Measurements from ENCODE around the gene SAMD8. TPM values are rescaled to one million over a fixed set of nuclear protein-coding genes. Genes with fewer than 3 reads are reported as not detected.
A peak's percentile ranks its signal among the peaks of the same experiment; 100 is the strongest.

The SAMD8 gene
- total RNA-seq, result 10 to 100 TPM; 12.1 to 26.6 (median 13.6) TPM
- long read RNA-seq, donor 1, full-length matches to known transcripts, result 3 of 14 reads
- long read RNA-seq, donor 1, partial matches to known transcripts, result 1 of 14 reads
- long read RNA-seq, donor 1, other reads (novel, unspliced or antisense), result 10 of 14 reads
- long read RNA-seq, donor 2, full-length matches to known transcripts, result 1 of 4 reads
- long read RNA-seq, donor 2, partial matches to known transcripts, result 2 of 4 reads
- long read RNA-seq, donor 2, other reads (novel, unspliced or antisense), result 1 of 4 reads

DNA sequence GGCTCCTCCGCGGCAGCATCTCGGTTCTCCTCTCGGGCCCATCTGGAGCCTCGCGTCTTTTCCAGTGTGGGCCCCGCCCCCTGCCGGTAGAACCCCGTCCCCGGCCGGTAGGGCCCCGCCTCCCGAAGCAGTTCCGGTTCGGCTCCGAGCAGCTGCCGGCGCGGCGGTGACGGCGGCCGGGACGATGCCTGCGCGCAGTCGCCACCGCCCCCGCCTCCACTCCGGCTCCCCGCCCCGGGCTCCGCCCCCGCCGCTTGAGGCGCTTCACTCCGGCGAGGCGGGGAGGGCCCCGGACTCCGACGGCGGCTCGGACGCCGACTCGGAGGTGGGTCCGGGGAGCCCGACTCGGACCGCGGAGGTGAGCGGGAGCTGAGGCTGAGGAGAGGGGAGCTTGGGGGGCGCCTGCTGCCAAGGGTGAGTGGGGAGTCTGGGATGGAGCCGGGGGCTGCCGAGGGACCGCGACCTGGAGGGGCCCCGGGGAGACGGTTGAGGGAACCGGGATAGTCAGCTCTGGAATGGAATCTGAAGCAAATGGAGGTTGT is at the start of gene SAMD8:
SAMD8 (plus strand) TSS at position 292 of the 542 bp plus-strand sequence. CDS start 38,873 bp downstream, outside the sequence.
- peak; percentile 96 to 99 (median 98) for DNase-seq
- intact Hi-C loops (cut with DNase I, micrococcal nuclease), result no loop called here
- TF ChIP-seq, protein P1, sequence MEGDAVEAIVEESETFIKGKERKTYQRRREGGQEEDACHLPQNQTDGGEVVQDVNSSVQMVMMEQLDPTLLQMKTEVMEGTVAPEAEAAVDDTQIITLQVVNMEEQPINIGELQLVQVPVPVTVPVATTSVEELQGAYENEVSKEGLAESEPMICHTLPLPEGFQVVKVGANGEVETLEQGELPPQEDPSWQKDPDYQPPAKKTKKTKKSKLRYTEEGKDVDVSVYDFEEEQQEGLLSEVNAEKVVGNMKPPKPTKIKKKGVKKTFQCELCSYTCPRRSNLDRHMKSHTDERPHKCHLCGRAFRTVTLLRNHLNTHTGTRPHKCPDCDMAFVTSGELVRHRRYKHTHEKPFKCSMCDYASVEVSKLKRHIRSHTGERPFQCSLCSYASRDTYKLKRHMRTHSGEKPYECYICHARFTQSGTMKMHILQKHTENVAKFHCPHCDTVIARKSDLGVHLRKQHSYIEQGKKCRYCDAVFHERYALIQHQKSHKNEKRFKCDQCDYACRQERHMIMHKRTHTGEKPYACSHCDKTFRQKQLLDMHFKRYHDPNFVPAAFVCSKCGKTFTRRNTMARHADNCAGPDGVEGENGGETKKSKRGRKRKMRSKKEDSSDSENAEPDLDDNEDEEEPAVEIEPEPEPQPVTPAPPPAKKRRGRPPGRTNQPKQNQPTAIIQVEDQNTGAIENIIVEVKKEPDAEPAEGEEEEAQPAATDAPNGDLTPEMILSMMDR (IDR thresholded peaks at IDR 0.05), result peak; percentile 57
- H3K4me1 ChIP-seq (ENCODE audit: low read depth), result peaks cover 10% of the 10 kb centered on the region
- ATAC-seq, result peak; percentile 94
- no peaks in the 10 kb centered on the region for H3K36me3 ChIP-seq (ENCODE audit: low read depth)
- no peaks in the 10 kb centered on the region for H3K9me3 ChIP-seq
- peak within 1 kb of the TSS; percentile 60 for H3K4me3 ChIP-seq

DNA sequence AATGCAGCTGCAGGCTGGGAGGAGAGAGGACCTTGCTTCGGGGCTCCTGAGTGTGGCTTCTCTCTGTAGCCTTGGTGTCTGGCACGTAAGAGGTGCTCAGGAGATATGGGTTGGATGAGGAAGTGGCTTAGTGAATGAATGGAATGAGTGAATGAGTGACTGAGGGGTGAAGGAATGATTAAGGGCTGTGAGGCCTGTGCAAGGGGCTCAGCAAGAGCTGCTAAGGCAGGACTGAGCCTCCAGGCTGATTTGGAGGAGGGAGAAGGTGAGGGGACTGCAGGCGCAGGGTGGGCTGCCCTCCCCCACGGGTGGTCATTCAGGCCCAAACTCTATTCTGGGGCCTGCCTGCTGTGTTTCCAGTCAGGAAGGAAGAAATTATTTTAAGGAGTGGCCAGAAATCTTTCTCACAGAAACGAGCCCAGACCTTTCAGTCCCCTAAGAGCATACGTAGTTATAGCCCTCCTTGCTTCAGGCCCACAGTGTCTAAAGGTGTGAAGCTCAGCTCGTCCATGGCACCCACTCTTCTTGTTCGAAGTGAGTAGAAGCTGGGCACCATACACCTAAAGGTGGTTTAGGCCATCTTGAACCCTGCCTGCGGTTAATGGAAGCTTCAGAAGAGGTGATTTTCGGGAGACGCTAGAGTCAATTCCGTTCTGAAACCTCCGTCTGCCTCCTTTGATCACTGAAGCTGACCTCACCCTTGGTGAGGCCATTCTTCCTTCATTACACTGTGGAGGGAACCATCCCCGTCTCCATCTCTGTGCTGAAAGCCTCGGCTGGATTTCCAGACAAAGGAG is 49.5 kb upstream of the SAMD8 start:
- H3K4me3 ChIP-seq, result no peak overlapping the region
- TF ChIP-seq, protein P1 (IDR thresholded peaks at IDR 0.05), result no peak
- no peaks in the 10 kb centered on the region for H3K36me3 ChIP-seq (ENCODE audit: low read depth)
- ATAC-seq (peak; percentile 16), DNase-seq (no peak)
- no peaks in the 10 kb centered on the region for H3K9me3 ChIP-seq
- intact Hi-C loops (cut with DNase I, micrococcal nuclease), result no loop called here
- H3K4me1 ChIP-seq (ENCODE audit: low read depth), result no peaks in the 10 kb centered on the region

DNA sequence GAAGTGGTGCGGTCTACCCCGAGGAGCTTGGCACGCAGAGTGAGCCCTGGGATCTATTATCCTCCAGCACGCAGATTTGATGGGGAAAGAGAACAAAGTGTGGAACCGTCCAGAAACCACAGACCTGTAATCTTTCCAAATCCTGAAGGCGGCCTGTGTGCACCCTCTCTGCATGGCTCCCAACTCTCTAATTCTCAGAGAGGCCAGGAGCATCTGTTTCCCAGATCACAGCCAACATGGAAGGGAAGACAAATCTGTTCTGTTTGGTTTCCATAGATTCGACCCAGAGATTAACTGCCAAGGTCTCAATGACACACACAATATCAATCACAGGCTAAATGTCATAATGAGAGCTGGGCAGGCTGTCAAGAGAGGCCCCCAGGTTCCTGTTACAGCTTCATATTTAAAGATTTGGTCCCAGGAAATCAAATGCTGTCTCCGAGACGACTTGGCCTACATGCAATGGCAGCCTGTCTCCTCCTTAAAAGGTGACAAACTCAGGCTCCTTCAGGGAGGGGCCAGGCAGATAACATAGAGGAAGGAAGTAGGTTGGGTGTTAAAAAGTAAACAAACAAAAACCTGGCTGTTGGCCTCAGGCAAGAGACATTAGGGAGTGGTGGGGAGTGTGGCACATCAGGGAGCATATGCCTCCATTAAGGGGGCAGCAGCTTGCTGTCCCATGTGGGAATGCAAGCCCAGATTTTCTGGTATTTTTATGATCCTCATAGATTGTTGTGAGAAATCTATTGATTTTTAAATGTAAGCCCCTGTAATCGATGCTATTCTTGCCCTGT is 48.8 kb upstream of the SAMD8 start:
- H3K9me3 ChIP-seq, result no peaks in the 10 kb centered on the region
- DNase-seq, result no peak
- TF ChIP-seq, protein P1 (IDR thresholded peaks at IDR 0.05), result no peak
- H3K36me3 ChIP-seq (ENCODE audit: low read depth), result no peaks in the 10 kb centered on the region
- peak; percentile 31 for ATAC-seq
- intact Hi-C loops (cut with DNase I, micrococcal nuclease), result no loop called here
- H3K4me3 ChIP-seq, result no peak overlapping the region
- H3K4me1 ChIP-seq (ENCODE audit: low read depth), result no peaks in the 10 kb centered on the region

DNA sequence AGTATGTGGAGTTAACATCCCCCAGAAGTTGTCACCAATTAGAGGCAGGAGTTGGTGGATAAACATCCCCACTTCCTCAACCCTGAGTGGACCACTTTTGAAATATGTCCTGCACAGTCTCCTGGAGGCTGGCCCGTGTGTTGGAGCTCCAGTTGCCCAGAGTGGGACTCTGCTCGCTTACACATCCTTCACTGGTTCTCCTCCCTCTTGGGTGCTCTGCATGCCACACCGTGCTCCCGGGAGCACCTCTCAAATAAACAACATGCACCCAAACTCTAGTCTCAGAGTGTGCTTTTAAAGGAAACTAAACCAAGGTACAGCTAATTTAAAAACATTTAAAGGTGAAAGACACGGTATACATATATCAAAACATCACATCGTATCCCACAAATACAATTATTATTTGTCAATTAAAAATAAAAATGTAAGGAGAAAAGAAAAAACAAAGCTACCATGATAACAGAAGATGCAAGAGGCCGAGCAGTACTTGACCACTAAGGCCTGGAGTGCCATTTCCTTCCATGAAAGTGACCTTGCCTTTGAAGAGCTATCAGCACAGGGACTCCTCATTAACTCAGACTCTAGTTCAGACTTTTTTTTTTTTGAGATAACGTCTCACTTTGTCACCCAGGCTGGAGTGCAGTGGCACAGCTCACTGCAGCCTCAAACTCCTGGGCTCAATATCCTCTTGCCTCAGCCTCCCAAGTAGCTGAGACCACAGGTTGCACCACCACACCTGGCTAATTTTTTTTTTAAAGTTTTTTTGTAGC is 47.8 kb upstream of the SAMD8 start:
- no peaks in the 10 kb centered on the region for H3K36me3 ChIP-seq (ENCODE audit: low read depth)
- no peak overlapping the region for H3K4me3 ChIP-seq
- H3K4me1 ChIP-seq (ENCODE audit: low read depth), result no peaks in the 10 kb centered on the region
- ATAC-seq, result no peak
- TF ChIP-seq, protein P1 (IDR thresholded peaks at IDR 0.05), result no peak
- intact Hi-C loops (cut with DNase I, micrococcal nuclease), result no loop called here
- no peaks in the 10 kb centered on the region for H3K9me3 ChIP-seq
- DNase-seq, result no peak

DNA sequence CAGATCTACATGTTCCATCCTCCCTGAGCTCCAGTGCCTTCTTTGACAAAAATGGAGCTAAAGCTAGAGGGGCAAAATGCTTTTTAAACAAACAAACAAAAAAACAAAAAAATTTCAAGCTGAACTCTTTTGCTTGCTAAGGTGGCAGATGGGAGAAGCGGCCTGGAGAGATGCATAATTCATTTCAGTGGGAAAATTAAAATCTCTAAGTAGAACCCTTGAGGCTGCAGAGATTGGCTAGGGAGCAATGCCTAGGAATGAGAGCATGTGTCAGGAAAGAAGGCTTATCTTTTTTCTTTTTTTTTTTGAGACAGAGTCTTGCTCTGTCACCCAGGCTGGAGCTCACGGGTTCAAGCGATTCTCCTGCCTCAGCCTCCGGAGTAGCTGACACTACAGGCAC is 46.4 kb upstream of the SAMD8 start:
- intact Hi-C loops (cut with DNase I, micrococcal nuclease), result no loop called here
- ATAC-seq (no peak), DNase-seq (no peak)
- TF ChIP-seq, protein P1 (IDR thresholded peaks at IDR 0.05), result no peak
- Histone ChIP-seq H3K4me1 (ENCODE audit: low read depth) (no peaks in the 10 kb centered on the region), H3K4me3 (no peak overlapping the region), H3K9me3 (no peaks in the 10 kb centered on the region), H3K36me3 (ENCODE audit: low read depth) (no peaks in the 10 kb centered on the region)

Data from mucosa of descending colon (tissue), 3 donors.